K562 (cell line): ENCODE results near the gene OGFR. TPM values are rescaled to one million over a fixed set of nuclear protein-coding genes. Genes with fewer than 3 reads are reported as not detected.

Source experiments
- CREB1 ChIP-seq, 2 experiments: sonication (generic) in 1 of 2; formaldehyde crosslinking in 1 of 2; IDR thresholded peaks; 2 replicates each; pipeline versions ENCODE4 v1.6.1 to v1.8.0; 2012 to 2022; ENCODE audit warnings: inconsistent platforms in 1 of 2, mild to moderate bottlenecking in 1 of 2, missing genetic modification reagents in 1 of 2, moderate library complexity in 1 of 2
- CREBBP ChIP-seq: IDR thresholded peaks from one replicate; pipeline ENCODE4 v1.6.1; 2012; ENCODE audit warnings: low read depth, mild to moderate bottlenecking, control low read depth, inconsistent platforms, low read length
- MEF2A ChIP-seq: IDR thresholded peaks from 2 replicates; pipeline ENCODE4 v1.6.1; 2011; ENCODE audit warnings: low read depth, mild to moderate bottlenecking, low read length, moderate library complexity; ENCODE audit not compliant: control insufficient read depth
- NCOA4 ChIP-seq: fragments of 450-650 bp; IDR thresholded peaks from 2 replicates; pipeline ENCODE4 v1.6.1; 2018; ENCODE audit warnings: mild to moderate bottlenecking; ENCODE audit not compliant: partially characterized antibody
- NFYB ChIP-seq: IDR thresholded peaks from 2 replicates; pipeline ENCODE4 v1.6.1; 2011; ENCODE audit warnings: mild to moderate bottlenecking, moderate library complexity; ENCODE audit not compliant: insufficient read length; ENCODE audit errors: extremely low read depth
- PHTF2 ChIP-seq: fragments of 250-450 bp; sonication (Bioruptor Pico); IDR thresholded peaks from 2 replicates; pipeline ENCODE4 v1.5.0; 2021; ENCODE audit warnings: mild to moderate bottlenecking
- SAFB2 ChIP-seq: fragments of 200-400 bp; formaldehyde crosslinking; IDR thresholded peaks from 2 replicates; pipeline ENCODE4 v1.6.1; 2018; ENCODE audit warnings: borderline replicate concordance, low read length, low read depth, moderate library complexity; ENCODE audit not compliant: severe bottlenecking
- SIN3B ChIP-seq: fragments of 450-650 bp; IDR thresholded peaks from 2 replicates; pipeline ENCODE4 v1.6.1; 2017; ENCODE audit warnings: low read depth, mild to moderate bottlenecking, moderate library complexity
- TEAD2 ChIP-seq: fragments of 450-650 bp; IDR thresholded peaks from 2 replicates; pipeline ENCODE4 v1.6.1; 2016; ENCODE audit warnings: missing genetic modification characterization, control low read depth, missing compliant biosample characterization
- TEAD4 ChIP-seq, 2 experiments: sonication (generic) in 1 of 2; formaldehyde crosslinking in 1 of 2; IDR thresholded peaks; 2 replicates each; pipeline versions ENCODE4 v1.6.1 to v1.8.0; 2012 to 2022; ENCODE audit warnings: borderline replicate concordance in 1 of 2, inconsistent platforms in 1 of 2, low read length in 1 of 2, mild to moderate bottlenecking in 1 of 2, missing genetic modification reagents in 1 of 2
- ZBTB8A ChIP-seq: fragments of 450-650 bp; IDR thresholded peaks from 2 replicates; pipeline ENCODE4 v1.6.1; 2018; ENCODE audit warnings: mild to moderate bottlenecking, moderate library complexity; ENCODE audit not compliant: partially characterized antibody
- ZNF133 ChIP-seq: fragments of 250-450 bp; sonication (Bioruptor Pico); IDR thresholded peaks from 2 replicates; pipeline ENCODE4 v1.4.0; 2020; ENCODE audit warnings: mild to moderate bottlenecking
- polyA plus RNA-seq, 8 experiments: library from polyadenylated mRNA; depleted of rRNA in 4 of 8; stranded (reverse) in 5 of 8; unstranded in 3 of 8; fragments of >200 nt; fragmentation: Nextera tagmentation in 2 of 8; fragmentation: Illumina TruSeq in 1 of 8; extraction: Ambion mirVana in 2 of 8; extraction: Trizol in 1 of 8; gene quantifications; 2 replicates each; pipeline versions ENCODE4 v1.2.1 to v1.2.3, GENCODE V29; 2011 to 2014; ENCODE audit warnings: inconsistent platforms in 1 of 8, missing spikeins in 1 of 8
- total RNA-seq, 7 experiments: library from RNA; depleted of rRNA in 6 of 7; stranded (reverse); fragments of >200 nt in 6 of 7; fragmentation: Illumina TruSeq in 2 of 7; extraction: Trizol in 2 of 7; gene quantifications; 2 replicates each; pipeline versions ENCODE4 v1.2.1 to v1.2.3, GENCODE V29; 2011 to 2021; ENCODE audit warnings: low replicate concordance in 1 of 7
- TF ChIP-seq, protein P1 (sequence below), 3 experiments: fragments of 200-800 bp in 1 of 3; sonication (Bioruptor generic) in 1 of 3; sonication (generic) in 1 of 3; formaldehyde crosslinking in 1 of 3; IDR thresholded peaks; 2 replicates each; pipeline versions ENCODE4 v1.6.1 to v1.8.0; 2016 to 2022; ENCODE audit warnings: mild to moderate bottlenecking in 2 of 3, missing compliant biosample characterization in 2 of 3, missing genetic modification characterization in 2 of 3, missing genetic modification reagents in 1 of 3
- TF ChIP-seq, protein P2 (sequence below): sonication (generic); formaldehyde crosslinking; IDR thresholded peaks from 2 replicates; pipeline ENCODE4 v1.8.0; 2023; ENCODE audit warnings: mild to moderate bottlenecking, missing genetic modification reagents
- TF ChIP-seq, protein P3 (sequence below), 3 experiments: IDR thresholded peaks in 2 of 3; conservative IDR thresholded peaks in 1 of 3; 2 replicates each; pipeline ENCODE4 v1.5.1; 2011 to 2012; ENCODE audit warnings: low read length in 3 of 3, mild to moderate bottlenecking in 3 of 3, control low read depth in 2 of 3, improper control_type of control experiment in 1 of 3, inconsistent platforms in 1 of 3, low read depth in 1 of 3, mixed read lengths in 1 of 3, moderate library complexity in 1 of 3; ENCODE audit not compliant: insufficient read depth in 2 of 3
- TF ChIP-seq, protein P4 (sequence below): fragments of 250-450 bp; sonication (Bioruptor Pico); IDR thresholded peaks from 2 replicates; pipeline ENCODE4 v1.4.0; 2020; ENCODE audit warnings: mild to moderate bottlenecking, moderate library complexity, borderline replicate concordance

The OGFR gene
- total and polyA plus RNA-seq, 9 of the 15 experiments (the other 6 are each of a cell fraction or from before 2014, with no cell fraction given) = 0.39 to 56.3 (median 17.5) TPM

- TF ChIP-seq, protein P1, sequence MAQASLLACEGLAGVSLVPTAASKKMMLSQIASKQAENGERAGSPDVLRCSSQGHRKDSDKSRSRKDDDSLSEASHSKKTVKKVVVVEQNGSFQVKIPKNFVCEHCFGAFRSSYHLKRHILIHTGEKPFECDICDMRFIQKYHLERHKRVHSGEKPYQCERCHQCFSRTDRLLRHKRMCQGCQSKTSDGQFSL (CRISPR knock-in tag; IDR thresholded peaks at IDR 0.05) = no peak
- TF ChIP-seq, protein P1 (tag; IDR thresholded peaks at IDR 0.05) = no peak
- TF ChIP-seq ZNF133 (CRISPR knock-in tag) = no peak
- TF ChIP-seq, protein P2, sequence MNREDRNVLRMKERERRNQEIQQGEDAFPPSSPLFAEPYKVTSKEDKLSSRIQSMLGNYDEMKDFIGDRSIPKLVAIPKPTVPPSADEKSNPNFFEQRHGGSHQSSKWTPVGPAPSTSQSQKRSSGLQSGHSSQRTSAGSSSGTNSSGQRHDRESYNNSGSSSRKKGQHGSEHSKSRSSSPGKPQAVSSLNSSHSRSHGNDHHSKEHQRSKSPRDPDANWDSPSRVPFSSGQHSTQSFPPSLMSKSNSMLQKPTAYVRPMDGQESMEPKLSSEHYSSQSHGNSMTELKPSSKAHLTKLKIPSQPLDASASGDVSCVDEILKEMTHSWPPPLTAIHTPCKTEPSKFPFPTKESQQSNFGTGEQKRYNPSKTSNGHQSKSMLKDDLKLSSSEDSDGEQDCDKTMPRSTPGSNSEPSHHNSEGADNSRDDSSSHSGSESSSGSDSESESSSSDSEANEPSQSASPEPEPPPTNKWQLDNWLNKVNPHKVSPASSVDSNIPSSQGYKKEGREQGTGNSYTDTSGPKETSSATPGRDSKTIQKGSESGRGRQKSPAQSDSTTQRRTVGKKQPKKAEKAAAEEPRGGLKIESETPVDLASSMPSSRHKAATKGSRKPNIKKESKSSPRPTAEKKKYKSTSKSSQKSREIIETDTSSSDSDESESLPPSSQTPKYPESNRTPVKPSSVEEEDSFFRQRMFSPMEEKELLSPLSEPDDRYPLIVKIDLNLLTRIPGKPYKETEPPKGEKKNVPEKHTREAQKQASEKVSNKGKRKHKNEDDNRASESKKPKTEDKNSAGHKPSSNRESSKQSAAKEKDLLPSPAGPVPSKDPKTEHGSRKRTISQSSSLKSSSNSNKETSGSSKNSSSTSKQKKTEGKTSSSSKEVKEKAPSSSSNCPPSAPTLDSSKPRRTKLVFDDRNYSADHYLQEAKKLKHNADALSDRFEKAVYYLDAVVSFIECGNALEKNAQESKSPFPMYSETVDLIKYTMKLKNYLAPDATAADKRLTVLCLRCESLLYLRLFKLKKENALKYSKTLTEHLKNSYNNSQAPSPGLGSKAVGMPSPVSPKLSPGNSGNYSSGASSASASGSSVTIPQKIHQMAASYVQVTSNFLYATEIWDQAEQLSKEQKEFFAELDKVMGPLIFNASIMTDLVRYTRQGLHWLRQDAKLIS (CRISPR knock-in tag) = peak; percentile 49
- no peak for TF ChIP-seq MEF2A
- TF ChIP-seq CREBBP = no peak
- TF ChIP-seq, protein P3, sequence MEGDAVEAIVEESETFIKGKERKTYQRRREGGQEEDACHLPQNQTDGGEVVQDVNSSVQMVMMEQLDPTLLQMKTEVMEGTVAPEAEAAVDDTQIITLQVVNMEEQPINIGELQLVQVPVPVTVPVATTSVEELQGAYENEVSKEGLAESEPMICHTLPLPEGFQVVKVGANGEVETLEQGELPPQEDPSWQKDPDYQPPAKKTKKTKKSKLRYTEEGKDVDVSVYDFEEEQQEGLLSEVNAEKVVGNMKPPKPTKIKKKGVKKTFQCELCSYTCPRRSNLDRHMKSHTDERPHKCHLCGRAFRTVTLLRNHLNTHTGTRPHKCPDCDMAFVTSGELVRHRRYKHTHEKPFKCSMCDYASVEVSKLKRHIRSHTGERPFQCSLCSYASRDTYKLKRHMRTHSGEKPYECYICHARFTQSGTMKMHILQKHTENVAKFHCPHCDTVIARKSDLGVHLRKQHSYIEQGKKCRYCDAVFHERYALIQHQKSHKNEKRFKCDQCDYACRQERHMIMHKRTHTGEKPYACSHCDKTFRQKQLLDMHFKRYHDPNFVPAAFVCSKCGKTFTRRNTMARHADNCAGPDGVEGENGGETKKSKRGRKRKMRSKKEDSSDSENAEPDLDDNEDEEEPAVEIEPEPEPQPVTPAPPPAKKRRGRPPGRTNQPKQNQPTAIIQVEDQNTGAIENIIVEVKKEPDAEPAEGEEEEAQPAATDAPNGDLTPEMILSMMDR (IDR thresholded peaks at IDR 0.05 in 2 of 3, conservative IDR thresholded peaks at IDR 0.05 in 1 of 3; ENCODE audit: insufficient read depth in 2 of 3, low read depth in 1 of 3, low read length in 3 of 3) = no peak
- TF ChIP-seq CREB1 (IDR thresholded peaks at IDR 0.05) = no peak
- TF ChIP-seq CREB1 (CRISPR knock-in tag; IDR thresholded peaks at IDR 0.05) = peak; percentile 34; the same call in 1 of the 2 replicates
- TF ChIP-seq NFYB = no peak
- 0 out of 2 replicates have a peak, but pooled peaks have one; percentile 6 for TF ChIP-seq TEAD4 (IDR thresholded peaks at IDR 0.05; ENCODE audit: low read length)
- no peak for TF ChIP-seq TEAD4 (CRISPR knock-in tag; IDR thresholded peaks at IDR 0.05; ENCODE audit: borderline replicate concordance)
- TF ChIP-seq, protein P4, sequence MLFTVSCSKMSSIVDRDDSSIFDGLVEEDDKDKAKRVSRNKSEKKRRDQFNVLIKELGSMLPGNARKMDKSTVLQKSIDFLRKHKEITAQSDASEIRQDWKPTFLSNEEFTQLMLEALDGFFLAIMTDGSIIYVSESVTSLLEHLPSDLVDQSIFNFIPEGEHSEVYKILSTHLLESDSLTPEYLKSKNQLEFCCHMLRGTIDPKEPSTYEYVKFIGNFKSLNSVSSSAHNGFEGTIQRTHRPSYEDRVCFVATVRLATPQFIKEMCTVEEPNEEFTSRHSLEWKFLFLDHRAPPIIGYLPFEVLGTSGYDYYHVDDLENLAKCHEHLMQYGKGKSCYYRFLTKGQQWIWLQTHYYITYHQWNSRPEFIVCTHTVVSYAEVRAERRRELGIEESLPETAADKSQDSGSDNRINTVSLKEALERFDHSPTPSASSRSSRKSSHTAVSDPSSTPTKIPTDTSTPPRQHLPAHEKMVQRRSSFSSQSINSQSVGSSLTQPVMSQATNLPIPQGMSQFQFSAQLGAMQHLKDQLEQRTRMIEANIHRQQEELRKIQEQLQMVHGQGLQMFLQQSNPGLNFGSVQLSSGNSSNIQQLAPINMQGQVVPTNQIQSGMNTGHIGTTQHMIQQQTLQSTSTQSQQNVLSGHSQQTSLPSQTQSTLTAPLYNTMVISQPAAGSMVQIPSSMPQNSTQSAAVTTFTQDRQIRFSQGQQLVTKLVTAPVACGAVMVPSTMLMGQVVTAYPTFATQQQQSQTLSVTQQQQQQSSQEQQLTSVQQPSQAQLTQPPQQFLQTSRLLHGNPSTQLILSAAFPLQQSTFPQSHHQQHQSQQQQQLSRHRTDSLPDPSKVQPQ (CRISPR knock-in tag) = no peak
- TF ChIP-seq SIN3B = no peak
- no peak for TF ChIP-seq NCOA4
- no peak for TF ChIP-seq SAFB2
- no peak for TF ChIP-seq TEAD2
- TF ChIP-seq ZBTB8A = no peak
- TF ChIP-seq PHTF2 (CRISPR knock-in tag) = no peak
Measured at GRCh38 chr20:62795023-62795761, 9.4 kb upstream of the OGFR start (continued).
